HAP-1 (cell line): ENCODE measurements around the gene MEGF8.
A peak's percentile ranks its signal among the peaks of the same experiment; 100 is the strongest.

Source experiments
- DNase-seq, 2 experiments: peaks; one replicate each; pipeline ENCODE4 v3.0.0-alpha.2; 2016 to 2020; ENCODE audit warnings: low spot score in 2 of 2
- H3K27me3 ChIP-seq: fragments of 250-450 bp; sonication (Bioruptor Pico); 2 replicates; pipeline ENCODE4 v1.5.1; 2020; ENCODE audit warnings: low read depth, mild to moderate bottlenecking, moderate library complexity
- H3K36me3 ChIP-seq: fragments of 250-450 bp; sonication (Bioruptor Pico); replicated peaks from 2 replicates; pipeline ENCODE4 v1.5.1; 2020; ENCODE audit warnings: mild to moderate bottlenecking
- H3K4me1 ChIP-seq: fragments of 250-450 bp; sonication (Bioruptor Pico); 2 replicates; pipeline ENCODE4 v1.5.1; 2020; ENCODE audit warnings: mild to moderate bottlenecking
- H3K4me3 ChIP-seq: fragments of 250-450 bp; sonication (Bioruptor Pico); 2 replicates; pipeline ENCODE4 v1.5.1; 2020; ENCODE audit warnings: mild to moderate bottlenecking, moderate library complexity
- H3K9me3 ChIP-seq: fragments of 250-450 bp; sonication (Bioruptor Pico); 2 replicates; pipeline ENCODE4 v1.5.1; 2020; ENCODE audit warnings: mild to moderate bottlenecking, moderate library complexity
- in situ Hi-C: fragments of 300-500 bp; cut with MboI; formaldehyde crosslinking; loops from 3 replicates; pipeline ENCODE4 v1.14.3; 2020; ENCODE audit warnings: low sequenced_read_pairs, inconsistent platforms, mixed read lengths

The MEGF8 gene

GRCh38 chr19:42352301-42353259 is 27.1 kb downstream of the MEGF8 start:
- H3K27me3 ChIP-seq = no peaks in the 10 kb centered on the region
- H3K4me1 ChIP-seq = no peaks in the 10 kb centered on the region
- in situ Hi-C loops = no loop called here
- DNase-seq = peak in 1 of 2 experiments; percentile 22
- H3K36me3 ChIP-seq = peaks cover 10% of the 10 kb centered on the region
- H3K4me3 ChIP-seq = no peak overlapping the region
- no peaks in the 10 kb centered on the region for H3K9me3 ChIP-seq

DNA sequence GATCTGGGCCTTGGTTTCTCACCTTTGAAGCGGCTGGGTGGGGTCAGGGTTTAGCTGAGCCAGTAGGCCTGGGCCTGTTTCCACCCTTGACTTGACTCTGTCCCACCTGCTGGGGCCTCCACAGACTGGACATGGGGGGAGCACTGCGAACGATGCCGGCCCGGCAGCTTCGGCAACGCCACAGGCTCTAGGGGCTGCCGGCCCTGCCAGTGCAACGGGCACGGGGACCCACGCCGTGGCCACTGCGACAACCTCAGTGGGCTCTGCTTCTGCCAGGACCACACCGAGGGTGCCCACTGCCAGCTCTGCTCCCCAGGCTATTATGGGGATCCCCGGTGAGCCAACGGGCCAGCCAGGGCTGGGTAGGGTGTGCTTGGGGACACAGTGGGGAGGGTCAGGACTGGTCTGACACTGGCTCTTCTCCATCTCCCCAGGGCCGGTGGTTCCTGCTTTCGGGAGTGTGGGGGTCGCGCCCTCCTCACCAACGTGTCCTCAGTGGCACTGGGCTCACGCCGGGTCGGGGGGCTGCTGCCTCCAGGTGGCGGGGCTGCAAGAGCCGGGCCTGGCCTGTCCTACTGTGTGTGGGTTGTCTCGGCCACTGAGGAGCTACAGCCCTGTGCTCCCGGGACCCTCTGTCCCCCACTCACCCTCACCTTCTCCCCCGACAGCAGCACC is 28.0 kb downstream of the MEGF8 start:
- in situ Hi-C loops = no loop called here
- Histone ChIP-seq H3K4me3 (no peak overlapping the region), H3K27me3 (no peaks in the 10 kb centered on the region), H3K4me1 (no peaks in the 10 kb centered on the region), H3K36me3 (peaks cover 10% of the 10 kb centered on the region), H3K9me3 (no peaks in the 10 kb centered on the region)
- DNase-seq = no peak

DNA sequence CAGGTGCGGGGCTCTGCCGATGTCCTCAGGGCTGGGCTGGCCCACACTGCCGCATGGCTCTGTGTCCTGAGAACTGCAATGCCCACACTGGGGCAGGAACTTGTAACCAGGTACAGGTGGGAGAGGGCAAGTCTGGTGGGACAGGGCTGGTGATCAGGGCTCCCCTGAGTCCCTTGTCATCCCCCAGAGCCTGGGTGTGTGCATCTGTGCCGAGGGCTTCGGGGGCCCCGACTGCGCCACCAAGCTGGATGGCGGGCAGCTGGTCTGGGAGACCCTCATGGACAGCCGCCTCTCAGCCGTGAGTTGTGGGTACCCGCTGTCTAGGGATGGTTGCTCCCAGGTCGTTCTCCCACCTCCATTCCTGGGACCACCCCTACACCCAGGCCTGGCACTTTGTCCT is 30.5 kb downstream of the MEGF8 start:
- in situ Hi-C loops = no loop called here
- DNase-seq = no peak
- peaks cover 10% of the 10 kb centered on the region for H3K36me3 ChIP-seq

DNA sequence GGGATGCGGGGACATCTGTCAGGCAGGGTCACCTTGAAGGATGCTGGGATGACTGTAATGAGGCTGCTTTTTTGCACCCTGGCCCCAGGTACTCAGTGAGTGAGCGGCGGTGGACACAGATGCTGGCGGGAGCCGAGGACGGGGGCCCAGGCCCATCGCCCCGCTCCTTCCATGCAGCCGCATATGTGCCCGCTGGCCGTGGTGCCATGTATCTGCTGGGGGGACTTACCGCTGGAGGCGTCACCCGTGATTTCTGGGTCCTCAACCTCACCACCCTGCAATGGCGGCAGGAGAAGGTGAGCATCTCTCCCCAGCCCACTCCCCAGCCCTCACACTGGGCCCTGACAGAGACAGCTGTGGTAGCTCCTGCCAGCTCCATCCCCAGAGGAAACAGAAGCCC is 31.3 kb downstream of the MEGF8 start:
- no peak overlapping the region for H3K4me3 ChIP-seq
- no peak for DNase-seq
- in situ Hi-C loops = no loop called here
- H3K9me3 ChIP-seq = no peaks in the 10 kb centered on the region
- peaks cover 10% of the 10 kb centered on the region for H3K36me3 ChIP-seq
- H3K4me1 ChIP-seq = no peaks in the 10 kb centered on the region
- H3K27me3 ChIP-seq = no peaks in the 10 kb centered on the region

More for the DNA sequence above, 30.5 kb downstream of the MEGF8 start:
- H3K27me3 ChIP-seq = no peaks in the 10 kb centered on the region
- H3K4me3 ChIP-seq = no peak overlapping the region
- no peaks in the 10 kb centered on the region for H3K9me3 ChIP-seq
- H3K4me1 ChIP-seq = no peaks in the 10 kb centered on the region

GRCh38 chr19:42357290-42357689 is 31.9 kb downstream of the MEGF8 start:
- H3K9me3 ChIP-seq = no peaks in the 10 kb centered on the region
- H3K36me3 ChIP-seq = peaks cover 10% of the 10 kb centered on the region
- in situ Hi-C loops = no loop called here
- no peak for DNase-seq
- H3K27me3 ChIP-seq = no peaks in the 10 kb centered on the region
- no peaks in the 10 kb centered on the region for H3K4me1 ChIP-seq
- no peak overlapping the region for H3K4me3 ChIP-seq

- DNase-seq = peak in 1 of 2 experiments; percentile 27
- no peaks in the 10 kb centered on the region for H3K9me3 ChIP-seq
- H3K36me3 ChIP-seq = peaks cover 21% of the 10 kb centered on the region
- in situ Hi-C loops = no loop called here
- H3K27me3 ChIP-seq = no peaks in the 10 kb centered on the region
- no peak overlapping the region for H3K4me3 ChIP-seq
- no peaks in the 10 kb centered on the region for H3K4me1 ChIP-seq
These were observed 35.5 kb downstream of the MEGF8 start for GRCh38 chr19:42360787-42361544.

- Histone ChIP-seq H3K4me3 (no peak overlapping the region), H3K9me3 (no peaks in the 10 kb centered on the region), H3K36me3 (peaks cover 17% of the 10 kb centered on the region), H3K4me1 (no peaks in the 10 kb centered on the region), H3K27me3 (no peaks in the 10 kb centered on the region)
- in situ Hi-C loops = no loop called here
- no peak for DNase-seq
These were observed 36.1 kb downstream of the MEGF8 start for GRCh38 chr19:42361545-42361910.

DNA sequence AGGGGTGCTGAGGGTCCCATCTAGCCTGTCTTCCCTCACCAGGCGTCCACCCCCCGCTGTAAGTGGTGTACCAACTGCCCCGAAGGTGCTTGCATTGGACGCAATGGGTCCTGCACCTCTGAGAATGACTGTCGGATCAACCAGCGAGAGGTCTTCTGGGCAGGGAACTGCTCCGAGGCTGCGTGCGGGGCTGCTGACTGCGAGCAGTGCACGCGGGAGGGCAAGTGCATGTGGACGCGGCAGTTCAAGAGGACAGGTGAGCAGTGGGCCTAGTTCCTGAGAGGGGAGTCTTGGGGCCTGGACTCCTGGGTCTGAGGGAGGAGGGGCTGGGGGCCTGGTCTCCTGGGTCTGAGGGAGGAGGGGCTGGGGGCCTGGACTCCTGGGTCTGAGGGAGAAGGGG is 36.9 kb downstream of the MEGF8 start:
- H3K27me3 ChIP-seq = no peaks in the 10 kb centered on the region
- H3K4me3 ChIP-seq = no peak overlapping the region
- H3K36me3 ChIP-seq = peaks cover 12% of the 10 kb centered on the region
- in situ Hi-C loops = no loop called here
- no peaks in the 10 kb centered on the region for H3K9me3 ChIP-seq
- H3K4me1 ChIP-seq = no peaks in the 10 kb centered on the region
- DNase-seq = no peak

GRCh38 chr19:42362891-42363440 is 37.5 kb downstream of the MEGF8 start:
- in situ Hi-C loops = no loop called here
- DNase-seq = no peak

GRCh38 chr19:42363614-42364346 is 38.3 kb downstream of the MEGF8 start:
- H3K4me1 ChIP-seq = no peaks in the 10 kb centered on the region
- DNase-seq = no peak
- no peaks in the 10 kb centered on the region for H3K9me3 ChIP-seq
- H3K36me3 ChIP-seq = peaks cover 12% of the 10 kb centered on the region
- no peak overlapping the region for H3K4me3 ChIP-seq
- in situ Hi-C loops = no loop called here
- no peaks in the 10 kb centered on the region for H3K27me3 ChIP-seq

More at GRCh38 chr19:42362891-42363440, 37.5 kb downstream of the MEGF8 start:
- no peaks in the 10 kb centered on the region for H3K9me3 ChIP-seq
- H3K4me3 ChIP-seq = no peak overlapping the region
- H3K36me3 ChIP-seq = peaks cover 12% of the 10 kb centered on the region
- no peaks in the 10 kb centered on the region for H3K4me1 ChIP-seq
- H3K27me3 ChIP-seq = no peaks in the 10 kb centered on the region

DNA sequence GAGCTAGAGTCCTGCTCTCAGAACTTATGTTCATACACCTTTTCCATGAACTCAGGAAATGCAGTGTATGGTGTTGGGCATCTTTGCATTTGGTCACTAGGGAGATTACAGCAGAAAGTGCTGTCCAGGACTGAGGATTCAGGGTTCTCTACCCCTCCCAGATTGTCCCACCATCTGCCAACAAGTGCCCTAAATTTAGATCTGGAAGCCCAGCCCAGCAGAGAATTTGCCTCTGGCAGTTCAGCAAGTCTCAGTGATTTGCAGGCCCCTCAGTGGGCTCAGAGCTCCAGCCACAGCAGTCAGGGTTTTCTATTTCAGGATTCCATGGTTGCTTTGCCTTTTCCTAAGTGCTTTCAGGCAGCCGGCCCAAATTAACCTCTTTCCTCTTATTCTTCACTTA is 41.2 kb downstream of the MEGF8 start:
- no peak for DNase-seq
- Histone ChIP-seq H3K36me3 (peaks cover 12% of the 10 kb centered on the region), H3K4me3 (no peak overlapping the region), H3K4me1 (no peaks in the 10 kb centered on the region), H3K27me3 (no peaks in the 10 kb centered on the region), H3K9me3 (no peaks in the 10 kb centered on the region)
- in situ Hi-C loops = no loop called here

GRCh38 chr19:42367929-42368328 is 42.5 kb downstream of the MEGF8 start:
- H3K9me3 ChIP-seq = no peaks in the 10 kb centered on the region
- H3K27me3 ChIP-seq = no peaks in the 10 kb centered on the region
- H3K36me3 ChIP-seq = peaks cover 11% of the 10 kb centered on the region
- H3K4me1 ChIP-seq = no peaks in the 10 kb centered on the region
- no peak overlapping the region for H3K4me3 ChIP-seq
- in situ Hi-C loops = no loop called here
- no peak for DNase-seq

DNA sequence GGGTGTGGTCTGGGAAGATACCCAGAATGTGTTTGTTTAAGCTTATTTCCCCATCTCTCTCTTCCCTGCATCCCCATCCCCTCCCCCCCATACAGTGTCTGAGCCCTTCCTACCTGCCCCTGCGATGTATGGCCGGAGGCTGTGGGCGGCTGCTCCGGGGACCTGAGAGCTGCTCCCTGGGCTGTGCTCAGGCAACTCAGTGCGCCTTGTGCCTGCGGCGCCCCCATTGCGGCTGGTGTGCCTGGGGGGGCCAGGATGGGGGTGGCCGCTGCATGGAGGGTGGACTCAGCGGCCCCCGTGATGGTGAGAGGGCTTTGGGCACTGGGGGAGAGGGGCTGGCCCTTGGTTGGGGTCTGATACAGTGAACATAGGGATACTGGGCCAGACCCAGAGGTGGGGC is 42.9 kb downstream of the MEGF8 start:
- no peak for DNase-seq
- Histone ChIP-seq H3K4me1 (no peaks in the 10 kb centered on the region), H3K9me3 (no peaks in the 10 kb centered on the region), H3K27me3 (no peaks in the 10 kb centered on the region), H3K36me3 (peaks cover 7% of the 10 kb centered on the region), H3K4me3 (no peak overlapping the region)
- in situ Hi-C loops = no loop called here
